Cardiac muscle cell (in vitro differentiated cells and primary cell): ENCODE results near the gene NFATC3. TPM values are rescaled to one million over a fixed set of nuclear protein-coding genes. Genes with fewer than 3 reads are reported as not detected.

Experiments
- DNase-seq, 2 donors: peaks; one replicate each; pipeline versions ENCODE4 v3.0.0 to v3.0.0-alpha.2; 2010 to 2017; ENCODE audit warnings: low read depth in 1 of 2, low spot score in 1 of 2
- H3K27ac ChIP-seq: fragments of 200-600 bp; sonication (generic); 2 replicates; pipeline ENCODE4 v1.5.1; 2016
- H3K27me3 ChIP-seq: fragments of 200-600 bp; sonication (generic); 2 replicates; pipeline ENCODE4 v1.6.0; 2016; ENCODE audit warnings: control low read depth
- H3K36me3 ChIP-seq: fragments of 200-600 bp; sonication (generic); 2 replicates; pipeline ENCODE4 v1.5.1; 2016; ENCODE audit warnings: control low read depth
- H3K4me1 ChIP-seq: fragments of 200-600 bp; sonication (generic); 2 replicates; pipeline ENCODE4 v1.8.1; 2017; ENCODE audit warnings: low read depth, mild to moderate bottlenecking, mixed run types
- H3K4me3 ChIP-seq: fragments of 200-600 bp; sonication (generic); 2 replicates; pipeline ENCODE4 v1.5.1; 2016; ENCODE audit warnings: mild to moderate bottlenecking
- H3K9me3 ChIP-seq: fragments of 200-600 bp; sonication (generic); 2 replicates; pipeline ENCODE4 v1.5.1; 2017; ENCODE audit warnings: low read depth, mild to moderate bottlenecking, control low read depth
- polyA plus RNA-seq: library from polyadenylated mRNA; unstranded; fragments of >200 nt; fragmentation: Nextera tagmentation; extraction: Ambion mirVana; gene quantifications from 2 replicates; pipeline ENCODE4 v1.2.1, GENCODE V29; 2016
- total RNA-seq: library from RNA; depleted of rRNA; stranded (reverse); fragments of >200 nt; gene quantifications from 2 replicates; pipeline ENCODE4 v1.2.3, GENCODE V29; 2016
- TF ChIP-seq, protein P1 (sequence below): IDR thresholded peaks from 2 replicates; pipeline ENCODE4 v1.5.1; 2012; ENCODE audit warnings: low read depth, mild to moderate bottlenecking, low read length

The NFATC3 gene
- total and polyA plus RNA-seq, 2 experiments from 2014 or later: 13.6 to 26.2 TPM

DNA sequence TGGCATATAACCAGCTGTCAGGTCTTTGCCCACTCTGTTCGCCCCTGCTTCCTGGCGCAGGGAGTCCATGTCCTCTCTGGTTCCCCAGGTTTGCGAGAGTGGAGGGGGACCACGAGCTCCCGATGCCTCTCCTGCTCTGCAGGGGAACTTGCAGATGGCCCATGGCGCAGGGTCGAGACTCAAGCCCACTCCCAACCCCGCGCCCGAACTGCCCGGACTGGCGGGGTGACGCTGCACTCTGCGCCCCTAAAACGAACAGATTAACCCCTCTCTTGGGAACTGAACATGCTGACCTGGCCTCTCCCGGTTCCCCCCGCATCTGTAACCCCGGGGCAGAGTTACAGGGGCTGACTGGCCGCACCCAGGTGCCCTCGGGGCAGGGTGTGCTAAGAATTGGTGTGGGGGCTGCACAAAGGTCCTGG lies 159.3 kb downstream of the NFATC3 start:
- no peak overlapping the region for H3K27ac ChIP-seq
- no peaks in the 10 kb centered on the region for H3K27me3 ChIP-seq
- TF ChIP-seq, protein P1, sequence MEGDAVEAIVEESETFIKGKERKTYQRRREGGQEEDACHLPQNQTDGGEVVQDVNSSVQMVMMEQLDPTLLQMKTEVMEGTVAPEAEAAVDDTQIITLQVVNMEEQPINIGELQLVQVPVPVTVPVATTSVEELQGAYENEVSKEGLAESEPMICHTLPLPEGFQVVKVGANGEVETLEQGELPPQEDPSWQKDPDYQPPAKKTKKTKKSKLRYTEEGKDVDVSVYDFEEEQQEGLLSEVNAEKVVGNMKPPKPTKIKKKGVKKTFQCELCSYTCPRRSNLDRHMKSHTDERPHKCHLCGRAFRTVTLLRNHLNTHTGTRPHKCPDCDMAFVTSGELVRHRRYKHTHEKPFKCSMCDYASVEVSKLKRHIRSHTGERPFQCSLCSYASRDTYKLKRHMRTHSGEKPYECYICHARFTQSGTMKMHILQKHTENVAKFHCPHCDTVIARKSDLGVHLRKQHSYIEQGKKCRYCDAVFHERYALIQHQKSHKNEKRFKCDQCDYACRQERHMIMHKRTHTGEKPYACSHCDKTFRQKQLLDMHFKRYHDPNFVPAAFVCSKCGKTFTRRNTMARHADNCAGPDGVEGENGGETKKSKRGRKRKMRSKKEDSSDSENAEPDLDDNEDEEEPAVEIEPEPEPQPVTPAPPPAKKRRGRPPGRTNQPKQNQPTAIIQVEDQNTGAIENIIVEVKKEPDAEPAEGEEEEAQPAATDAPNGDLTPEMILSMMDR: no peak
- H3K4me3 ChIP-seq: peak overlapping the region; percentile 54
- DNase-seq: no peak
- H3K4me1 ChIP-seq: no peaks in the 10 kb centered on the region
- H3K9me3 ChIP-seq: no peaks in the 10 kb centered on the region
- H3K36me3 ChIP-seq: no peaks in the 10 kb centered on the region

DNA sequence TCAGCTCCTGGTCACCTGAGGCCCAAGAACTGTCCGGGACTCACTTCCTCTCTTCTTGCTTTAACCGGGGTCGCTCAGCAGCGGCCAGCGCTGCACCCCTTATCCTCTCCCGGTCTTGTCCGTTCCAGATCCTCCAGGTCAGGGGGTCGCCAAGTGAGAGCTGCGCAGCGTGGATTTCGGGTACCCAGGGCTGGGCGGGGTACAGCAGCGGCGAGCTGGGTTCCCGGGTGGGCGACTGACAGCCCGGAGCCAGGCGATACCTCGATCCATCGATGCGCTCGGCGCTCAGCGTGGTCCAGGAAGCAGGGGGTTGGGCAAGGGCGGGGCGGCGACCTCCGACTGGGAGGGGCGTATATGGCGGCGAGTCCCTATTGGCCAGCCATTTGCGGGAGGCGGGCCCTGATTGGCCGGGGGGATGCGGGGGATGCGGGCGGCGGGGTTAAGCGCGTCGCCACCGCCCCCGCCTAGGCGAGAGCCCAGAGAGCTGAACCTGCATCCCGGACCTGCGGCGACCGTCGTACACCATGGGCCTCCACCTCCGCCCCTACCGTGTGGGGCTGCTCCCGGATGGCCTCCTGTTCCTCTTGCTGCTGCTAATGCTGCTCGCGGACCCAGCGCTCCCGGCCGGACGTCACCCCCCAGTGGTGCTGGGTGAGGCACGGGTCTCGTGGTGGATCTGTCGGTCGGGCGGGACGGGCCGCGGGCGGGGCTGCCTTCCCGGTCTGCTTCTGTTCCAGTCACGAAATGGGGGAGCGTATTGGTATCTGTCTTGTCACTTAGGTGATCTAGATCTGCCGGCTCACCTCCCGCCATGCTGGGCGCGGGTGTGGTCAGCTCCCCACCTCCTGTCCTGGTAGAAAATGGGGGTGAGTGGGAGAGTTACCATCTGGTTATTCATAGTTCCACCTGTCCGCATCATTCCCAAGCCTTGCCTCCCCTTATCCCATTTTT lies 160.0 kb downstream of the NFATC3 start, which contains the start of gene PLA2G15:
Gene PLA2G15, plus strand, starts transcription at position 471 of the 951 bp plus-strand sequence. Its CDS starts 54 bp downstream, at position 525.
- Histone ChIP-seq H3K36me3 (no peaks in the 10 kb centered on the region), H3K27ac (no peak within 1 kb of the TSS), H3K4me3 (peak within 1 kb of the TSS; percentile 54)

DNA sequence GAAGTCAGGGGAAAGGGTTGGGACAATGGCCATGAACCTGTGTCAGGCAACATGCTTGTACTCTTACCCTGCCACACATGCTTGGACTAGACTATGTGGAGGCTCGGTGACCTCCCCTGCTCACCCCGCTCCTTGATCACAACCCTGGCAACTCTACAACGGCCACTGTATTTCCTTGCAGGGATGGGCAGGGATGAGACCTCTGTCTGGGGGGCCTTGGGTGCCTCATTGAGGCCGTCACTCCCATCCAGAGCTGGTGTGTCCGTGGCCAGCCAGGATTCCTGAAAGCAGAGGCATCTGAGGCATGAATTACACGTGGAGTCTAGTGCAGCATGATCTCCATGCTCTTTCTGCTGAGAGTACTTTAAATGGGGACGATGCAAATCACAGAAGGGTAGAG lies 161.0 kb downstream of the NFATC3 start:
- DNase-seq: no peak
- Histone ChIP-seq H3K27me3 (no peaks in the 10 kb centered on the region), H3K4me1 (peaks cover under 1% of the 10 kb centered on the region), H3K36me3 (no peaks in the 10 kb centered on the region), H3K9me3 (no peaks in the 10 kb centered on the region), H3K27ac (no peak overlapping the region), H3K4me3 (no peak overlapping the region)
- TF ChIP-seq, protein P1: no peak

More for the DNA sequence above, 160.0 kb downstream of the NFATC3 start, which contains the start of gene PLA2G15:
- Histone ChIP-seq H3K27me3 (no peaks in the 10 kb centered on the region), H3K4me1 (no peaks in the 10 kb centered on the region), H3K9me3 (no peaks in the 10 kb centered on the region)
- TF ChIP-seq, protein P1: no peak
- DNase-seq: peak; percentile 96 to 98

DNA sequence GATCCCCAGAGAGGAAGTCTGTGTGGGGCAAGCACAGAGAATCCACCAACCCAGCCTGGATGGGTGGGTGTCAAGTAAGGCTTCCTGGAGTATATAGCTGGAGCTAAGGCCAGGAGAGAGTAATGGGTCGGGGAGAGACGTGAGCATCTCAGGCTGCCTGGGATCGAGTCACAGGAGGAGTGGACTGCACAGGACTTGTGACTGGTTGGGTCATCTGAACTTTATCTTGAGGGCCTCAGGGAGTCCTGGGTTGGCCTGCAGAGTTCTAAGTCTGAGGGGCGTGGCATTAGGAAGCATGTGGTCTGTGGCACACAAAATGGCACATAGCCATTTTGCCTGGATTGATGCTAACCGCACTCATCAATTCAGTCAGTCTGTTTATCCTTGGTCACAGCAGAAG lies 161.5 kb downstream of the NFATC3 start:
- Histone ChIP-seq H3K4me3 (no peak overlapping the region), H3K27ac (no peak overlapping the region), H3K27me3 (no peaks in the 10 kb centered on the region), H3K9me3 (no peaks in the 10 kb centered on the region), H3K4me1 (peaks cover 6% of the 10 kb centered on the region), H3K36me3 (no peaks in the 10 kb centered on the region)
- TF ChIP-seq, protein P1: no peak
- DNase-seq: no peak

DNA sequence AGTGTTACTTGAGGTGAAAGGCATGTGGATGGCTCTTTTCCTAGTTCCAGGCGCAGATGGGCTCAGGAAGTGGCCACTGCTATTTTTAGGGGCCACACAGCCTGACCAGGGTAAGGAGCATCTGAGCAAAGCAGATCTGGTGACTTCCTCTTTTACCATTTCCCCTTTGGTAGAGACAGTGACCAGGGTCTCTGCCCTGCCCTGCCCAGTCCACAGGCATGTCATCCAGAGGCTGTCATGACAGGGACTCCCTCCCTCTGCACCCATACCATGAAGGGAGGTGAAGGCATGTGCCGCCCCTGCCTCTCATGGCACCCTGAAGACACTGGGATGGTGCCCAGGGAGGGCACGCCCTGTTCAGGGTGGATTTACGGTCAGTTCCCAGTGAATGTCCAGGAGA lies 162.2 kb downstream of the NFATC3 start:
- Histone ChIP-seq H3K4me1 (peaks cover 13% of the 10 kb centered on the region), H3K27ac (no peak overlapping the region), H3K27me3 (no peaks in the 10 kb centered on the region), H3K36me3 (no peaks in the 10 kb centered on the region), H3K9me3 (no peaks in the 10 kb centered on the region), H3K4me3 (no peak overlapping the region)
- no peak for DNase-seq
- TF ChIP-seq, protein P1: no peak
